Stimulated activated CD4-positive, alpha-beta T cell treated with anti-CD3 and anti-CD28 coated beads, TNF-alpha, amount 100 ng/mL, for 1 hour (primary cell): ENCODE measurements around the gene AP4B1.
"Not testable (repeated sequence)": the region's sequence is repeated elsewhere in the genome, so short reads cannot be mapped to it uniquely, and the experiment has no call there.

ENCODE experiments used
- DNase-seq, 3 donors: peaks; one replicate each; pipeline ENCODE4 v3.0.0-alpha.2; 2020; ENCODE audit warnings: low read depth in 3 of 3, low spot score in 1 of 3

AP4B1 gene

DNA sequence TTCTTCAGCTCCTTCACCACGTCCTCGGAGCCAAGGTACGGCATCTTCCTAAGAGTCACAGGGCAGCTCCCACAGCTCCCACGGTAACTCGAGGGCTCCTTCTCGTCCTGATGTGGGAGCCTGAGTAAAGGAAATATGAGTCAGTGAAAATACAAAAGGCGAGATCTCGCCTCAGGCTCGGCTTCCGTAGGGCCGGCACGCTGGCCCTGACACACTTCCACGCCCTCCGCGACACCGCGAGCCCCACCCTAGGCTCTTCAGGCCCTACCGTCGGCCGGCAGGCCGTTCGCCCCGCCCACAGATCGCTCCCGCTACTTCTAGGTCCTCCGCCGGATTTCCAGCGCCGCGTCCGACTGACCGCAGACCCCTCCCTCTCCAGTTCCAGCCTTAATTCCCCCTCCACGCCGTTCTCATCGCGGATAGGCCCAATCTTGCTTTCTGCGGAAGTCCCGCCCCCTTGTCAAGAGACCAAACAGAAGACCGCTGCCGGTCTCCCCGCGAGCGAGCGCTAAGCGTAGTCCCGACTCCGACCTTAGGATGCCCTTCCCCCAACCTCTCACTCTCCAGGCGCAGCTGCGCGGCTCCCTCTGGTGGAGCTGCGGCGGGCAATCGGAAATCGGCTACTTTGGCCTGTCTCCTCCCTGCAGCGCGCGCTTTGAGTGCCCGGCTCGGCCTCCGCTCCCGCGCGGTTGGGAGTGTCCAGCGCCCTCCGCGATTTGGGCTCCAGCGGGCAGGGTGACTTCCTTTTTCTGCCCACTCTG is at the start of gene AP4B1, which contains the start of gene DCLRE1B:
Gene AP4B1 (minus strand): TSS at position 126 of the 761 bp plus-strand sequence. CDS start 82 bp downstream, at position 44.
Gene DCLRE1B (plus strand): TSS at position 653 of the 761 bp plus-strand sequence. CDS start 261 bp downstream, outside the sequence.
- DNase-seq, result peak; percentile 88 to 93 (median 91)

DNA sequence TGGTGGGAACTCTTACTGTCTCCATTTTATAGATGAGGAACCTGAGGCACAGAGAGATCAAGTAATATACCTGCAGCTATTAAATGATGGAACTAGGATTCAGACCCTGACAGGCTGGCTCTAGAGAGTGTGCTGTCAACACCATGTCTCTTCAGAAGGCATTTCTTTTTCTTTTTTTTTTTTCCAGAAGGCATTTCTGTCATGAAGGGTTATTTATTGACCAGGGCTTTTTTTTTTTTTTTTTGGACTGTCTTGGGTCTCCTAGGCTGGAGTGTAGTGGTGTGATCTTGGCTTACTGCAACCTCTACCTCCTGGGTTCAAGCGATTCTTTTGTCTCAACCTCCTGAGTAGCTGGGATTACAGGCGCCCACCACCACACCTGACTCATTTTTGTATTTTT is 47.1 kb upstream of the AP4B1 start:
- DNase-seq, result no peak

DNA sequence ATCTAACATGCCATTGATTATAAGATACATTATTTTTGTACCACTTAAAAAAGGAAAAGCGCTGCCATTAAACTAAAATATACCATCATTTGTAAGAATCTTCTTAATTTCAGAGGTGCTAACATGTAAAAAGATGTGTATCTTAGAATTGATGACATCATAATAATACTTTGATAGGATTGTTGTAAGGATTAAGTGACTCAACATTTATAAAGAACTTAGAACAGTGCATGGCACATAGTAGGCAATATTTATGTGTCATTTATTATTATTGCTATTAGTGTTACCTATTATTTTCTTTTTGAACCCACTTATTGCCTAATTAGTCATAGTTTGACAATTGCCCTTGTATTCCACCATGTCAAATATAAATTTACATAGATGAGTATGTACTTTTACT is 46.3 kb upstream of the AP4B1 start:
- DNase-seq, result no peak

DNA sequence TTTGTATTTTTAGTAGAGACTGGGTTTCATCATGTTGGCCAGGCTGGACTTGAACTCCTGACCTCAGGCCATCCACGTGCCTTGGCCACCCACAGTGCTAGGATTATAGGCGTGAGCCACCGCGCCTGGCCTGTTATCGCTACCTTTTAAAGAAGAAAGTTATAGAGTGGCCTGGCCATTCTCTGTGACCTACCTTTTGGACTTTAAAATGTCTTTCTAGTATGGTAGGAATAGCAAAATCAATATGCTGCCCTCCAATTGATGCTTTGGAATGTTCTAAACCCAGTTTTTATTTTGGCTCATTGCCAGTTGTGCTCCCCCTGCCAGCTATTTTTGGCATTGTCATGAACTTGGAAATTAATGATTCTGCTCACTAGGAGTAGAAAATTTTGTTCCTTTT is 44.4 kb upstream of the AP4B1 start:
- DNase-seq, result no peak

DNA sequence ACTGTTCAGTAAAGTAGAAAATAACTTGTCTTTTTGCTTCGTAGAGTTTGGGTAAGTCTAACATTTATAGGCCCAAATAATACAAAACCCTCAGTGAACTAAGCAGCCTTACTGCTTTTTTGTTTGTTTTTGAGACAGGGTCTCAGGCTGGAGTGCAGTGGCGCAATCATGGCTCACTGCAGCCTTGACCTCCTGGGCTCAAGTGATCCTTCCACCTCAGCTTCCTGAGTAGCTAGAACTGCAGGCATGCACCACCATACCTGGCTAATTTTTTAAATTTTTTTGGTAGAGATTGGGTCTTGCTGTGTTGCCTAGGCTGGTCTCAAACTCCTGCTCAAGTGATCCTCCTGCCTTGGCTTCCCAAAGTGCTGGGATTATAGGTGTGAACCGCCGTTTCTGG is 43.6 kb upstream of the AP4B1 start:
- not testable (repeated sequence) for DNase-seq

DNA sequence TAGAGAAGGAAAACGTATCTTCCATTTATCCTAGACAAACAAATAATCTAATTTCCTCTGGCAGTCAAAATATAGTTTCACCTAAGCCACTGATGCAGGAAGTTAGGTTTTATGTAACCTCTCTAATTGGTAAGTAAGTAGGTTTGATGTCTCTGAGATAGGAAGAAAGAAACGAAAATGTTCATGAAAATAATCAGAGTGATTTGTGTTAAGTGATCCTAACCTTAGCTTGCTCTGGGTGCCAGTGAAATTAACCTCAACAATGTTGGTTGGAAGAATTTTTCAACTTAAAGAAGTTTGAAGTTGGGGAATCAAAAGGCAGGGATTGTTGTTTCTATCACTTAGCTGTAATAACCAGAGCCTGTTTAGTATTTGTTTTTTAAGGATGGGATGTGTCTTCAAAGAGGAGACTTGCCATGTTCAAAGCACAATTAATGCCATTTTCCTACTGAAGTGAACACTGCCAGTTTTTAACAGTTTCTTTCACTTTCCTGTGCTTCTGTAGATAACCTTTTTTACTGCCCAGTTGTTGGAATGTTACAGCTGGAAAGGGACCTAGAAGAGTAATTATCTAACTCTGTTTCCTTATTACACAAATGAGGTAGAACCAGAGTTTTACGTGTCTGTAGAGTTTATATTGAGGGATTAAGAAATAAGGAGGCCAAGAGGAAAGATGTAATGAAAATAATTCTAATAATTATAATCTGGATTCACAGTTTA is 42.9 kb upstream of the AP4B1 start:
- no peak for DNase-seq

DNA sequence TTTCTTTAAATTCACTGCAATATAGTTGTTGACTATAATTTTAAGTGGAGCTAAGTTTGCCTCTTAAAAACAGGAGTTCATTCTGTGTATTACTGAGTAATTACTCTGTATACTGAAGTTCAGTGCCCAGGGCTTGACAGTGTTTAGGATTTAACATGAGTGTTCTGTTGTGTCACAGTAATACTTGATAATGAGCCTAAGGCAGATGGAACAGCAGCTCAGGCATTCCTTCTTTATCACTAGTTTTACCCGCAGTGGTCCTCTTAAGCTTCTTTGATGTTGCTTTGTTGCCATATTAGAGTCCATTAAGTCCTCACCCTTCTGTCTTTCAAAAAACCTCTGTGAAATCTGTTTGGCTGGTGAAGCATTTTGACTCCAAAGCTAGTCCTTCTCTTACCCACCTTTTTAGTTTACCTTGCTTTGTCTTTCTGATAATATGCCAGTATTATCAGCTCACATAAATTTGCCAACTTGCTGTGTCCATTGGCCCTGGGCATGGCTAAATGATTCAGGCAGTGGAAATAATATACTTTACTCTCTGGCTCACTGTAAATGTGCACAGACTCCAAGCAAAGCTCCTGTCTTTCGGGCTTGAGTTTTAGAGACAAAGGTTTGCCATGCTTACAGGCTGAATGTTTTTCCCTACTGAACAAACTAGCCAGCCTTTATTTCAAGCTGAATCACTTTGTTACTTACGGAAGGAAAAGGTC is 42.2 kb upstream of the AP4B1 start:
- no peak for DNase-seq

DNA sequence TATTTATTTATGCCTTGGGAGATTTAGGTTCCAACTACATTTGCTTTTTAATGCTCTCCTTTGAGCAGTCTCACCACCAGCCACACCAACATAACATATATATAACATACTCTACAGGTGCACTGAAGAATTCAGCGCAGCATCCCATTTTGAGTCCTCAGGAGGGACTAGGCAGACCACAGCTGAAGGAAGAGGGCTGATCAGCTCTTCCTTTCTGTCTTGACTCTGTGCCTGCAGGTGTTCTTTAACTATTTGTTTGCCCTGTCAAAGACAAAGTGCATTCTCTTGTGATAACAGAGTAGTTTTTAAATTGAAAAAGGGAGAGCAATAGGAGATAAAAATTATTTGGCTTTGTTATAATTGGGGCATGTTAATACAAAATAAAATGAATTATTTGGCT is 41.5 kb upstream of the AP4B1 start:
- no peak for DNase-seq

DNA sequence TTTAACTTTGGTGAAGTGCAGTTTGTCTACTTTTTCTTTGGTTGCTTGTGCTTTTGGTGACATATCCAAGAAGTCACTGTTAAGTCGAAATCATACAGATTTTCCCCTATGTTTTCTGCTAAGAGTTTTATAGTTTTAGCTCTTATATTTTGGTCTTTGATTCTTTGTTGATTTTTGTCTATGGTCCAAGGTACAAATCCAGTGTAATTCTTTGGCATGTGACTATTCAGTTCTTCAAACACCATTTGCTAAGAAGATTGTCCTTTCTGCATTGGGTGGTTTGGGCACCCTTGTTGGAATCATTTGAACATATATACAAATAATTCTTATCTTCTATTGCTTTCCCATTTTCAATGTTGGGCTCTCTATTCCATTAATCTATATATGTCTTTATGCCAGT is 40.7 kb upstream of the AP4B1 start:
- no peak for DNase-seq

DNA sequence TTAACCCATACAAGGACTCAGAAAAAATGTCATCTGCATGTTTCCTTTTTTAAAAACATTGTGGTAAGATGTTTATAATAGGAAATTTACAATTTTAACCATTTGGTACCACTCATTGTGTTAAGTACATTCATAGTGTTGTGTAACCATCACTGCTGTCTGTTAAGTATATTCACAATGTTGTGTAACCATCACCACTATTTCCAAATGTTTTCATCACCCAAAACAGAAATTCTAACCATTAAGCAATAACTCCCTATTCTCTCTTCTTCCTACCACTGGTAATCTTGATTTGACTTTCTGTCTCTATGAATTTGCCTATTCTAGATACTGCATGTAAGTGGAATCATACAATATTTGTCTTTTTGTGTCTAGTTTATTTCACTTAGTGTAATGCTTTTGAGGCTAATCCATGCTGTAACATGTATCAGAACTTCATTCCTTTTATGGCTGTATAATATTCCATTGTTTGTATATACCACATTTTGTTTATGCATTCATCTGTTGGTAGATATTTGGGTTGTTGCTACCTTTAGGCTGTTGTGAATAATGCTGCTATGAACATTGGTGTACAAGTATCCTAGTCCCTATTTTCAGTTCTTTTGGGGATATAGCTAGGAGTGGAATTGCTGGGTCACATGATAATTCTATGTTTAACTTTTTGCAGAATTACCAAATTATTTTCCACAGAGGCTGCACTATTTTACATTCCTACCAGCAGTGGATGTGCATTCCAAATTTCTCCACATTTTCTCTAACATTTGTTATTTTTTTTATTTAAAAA is 38.6 kb upstream of the AP4B1 start:
- no peak for DNase-seq

DNA sequence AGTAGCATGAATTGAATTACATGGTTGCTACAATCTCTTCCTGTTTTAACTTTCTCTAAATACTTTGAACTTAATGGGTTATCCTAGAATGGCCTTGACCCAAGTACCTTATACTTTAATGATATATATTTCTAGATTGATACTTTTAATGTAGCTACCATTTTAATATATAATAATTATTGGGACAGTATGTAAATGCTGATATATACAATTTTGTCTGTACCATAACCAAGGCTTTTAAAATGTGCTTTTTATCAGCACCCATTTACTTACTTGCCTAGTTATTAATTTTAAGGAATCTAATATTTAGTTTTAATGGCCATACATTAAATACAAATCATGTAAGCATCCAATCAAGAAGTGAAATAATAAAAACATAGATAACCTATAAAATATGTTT is 37.9 kb upstream of the AP4B1 start:
- no peak for DNase-seq

DNA sequence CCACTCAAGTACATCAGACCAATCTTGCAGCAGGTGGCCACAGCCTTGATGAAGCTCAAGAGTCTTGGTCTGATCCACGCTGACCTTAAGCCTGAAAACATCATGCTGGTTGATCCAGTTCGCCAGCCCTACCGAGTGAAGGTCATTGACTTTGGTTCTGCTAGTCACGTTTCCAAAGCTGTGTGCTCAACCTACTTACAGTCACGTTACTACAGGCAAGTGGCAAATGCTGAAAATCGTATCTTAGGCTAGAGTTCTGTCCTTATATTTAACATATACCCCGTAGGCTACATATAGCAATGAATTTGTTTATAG is 36.6 kb upstream of the AP4B1 start:
- DNase-seq, result no peak

DNA sequence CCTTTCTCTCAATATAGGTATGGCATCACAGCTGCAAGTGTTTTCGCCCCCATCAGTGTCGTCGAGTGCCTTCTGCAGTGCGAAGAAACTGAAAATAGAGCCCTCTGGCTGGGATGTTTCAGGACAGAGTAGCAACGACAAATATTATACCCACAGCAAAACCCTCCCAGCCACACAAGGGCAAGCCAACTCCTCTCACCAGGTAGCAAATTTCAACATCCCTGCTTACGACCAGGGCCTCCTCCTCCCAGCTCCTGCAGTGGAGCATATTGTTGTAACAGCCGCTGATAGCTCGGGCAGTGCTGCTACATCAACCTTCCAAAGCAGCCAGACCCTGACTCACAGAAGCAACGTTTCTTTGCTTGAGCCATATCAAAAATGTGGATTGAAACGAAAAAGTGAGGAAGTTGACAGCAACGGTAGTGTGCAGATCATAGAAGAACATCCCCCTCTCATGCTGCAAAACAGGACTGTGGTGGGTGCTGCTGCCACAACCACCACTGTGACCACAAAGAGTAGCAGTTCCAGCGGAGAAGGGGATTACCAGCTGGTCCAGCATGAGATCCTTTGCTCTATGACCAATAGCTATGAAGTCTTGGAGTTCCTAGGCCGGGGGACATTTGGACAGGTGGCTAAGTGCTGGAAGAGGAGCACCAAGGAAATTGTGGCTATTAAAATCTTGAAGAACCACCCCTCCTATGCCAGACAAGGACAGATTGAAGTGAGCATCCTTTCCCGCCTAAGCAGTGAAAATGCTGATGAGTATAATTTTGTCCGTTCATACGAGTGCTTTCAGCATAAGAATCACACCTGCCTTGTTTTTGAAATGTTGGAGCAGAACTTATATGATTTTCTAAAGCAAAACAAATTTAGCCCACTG is 36.0 kb upstream of the AP4B1 start:
- DNase-seq, result no peak

DNA sequence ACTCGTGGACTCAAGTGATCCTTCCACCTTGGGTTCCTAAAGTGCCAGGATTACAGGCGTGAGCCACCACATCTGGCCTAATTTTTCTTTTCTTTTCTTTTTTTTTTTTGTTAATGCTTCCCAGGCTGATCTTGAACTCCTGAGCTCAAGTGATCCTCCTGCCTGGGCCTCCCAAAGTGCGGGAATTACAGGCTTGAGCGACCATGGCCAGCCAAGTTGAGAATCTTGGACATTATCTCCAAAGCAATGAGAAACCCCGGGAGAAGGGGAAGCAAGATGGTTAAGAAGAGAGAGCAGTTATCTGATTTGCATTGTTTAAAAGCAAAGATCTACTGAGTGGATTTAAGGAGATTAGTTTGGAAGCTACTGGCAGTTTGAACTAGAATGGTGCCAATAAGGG is 33.6 kb upstream of the AP4B1 start:
- DNase-seq, result no peak

DNA sequence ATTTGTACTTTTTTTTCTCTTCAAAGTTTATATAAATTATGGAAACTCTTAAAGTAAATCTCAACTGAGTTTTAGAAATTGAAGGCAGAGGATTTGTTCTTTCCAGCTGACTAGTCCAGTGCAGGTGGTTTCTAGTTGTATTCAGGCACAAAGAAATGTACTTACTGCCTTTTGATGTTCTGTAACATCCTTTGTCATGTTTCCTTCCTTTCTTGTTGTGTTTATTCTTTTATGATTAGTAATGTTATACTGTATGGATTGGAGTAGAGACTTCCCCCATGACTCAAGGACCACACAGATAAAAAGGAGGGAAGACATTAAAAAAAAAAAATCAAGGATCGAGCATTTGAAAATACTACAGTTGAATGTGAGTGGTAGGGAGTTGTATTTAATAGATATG is 32.5 kb upstream of the AP4B1 start:
- no peak for DNase-seq

DNA sequence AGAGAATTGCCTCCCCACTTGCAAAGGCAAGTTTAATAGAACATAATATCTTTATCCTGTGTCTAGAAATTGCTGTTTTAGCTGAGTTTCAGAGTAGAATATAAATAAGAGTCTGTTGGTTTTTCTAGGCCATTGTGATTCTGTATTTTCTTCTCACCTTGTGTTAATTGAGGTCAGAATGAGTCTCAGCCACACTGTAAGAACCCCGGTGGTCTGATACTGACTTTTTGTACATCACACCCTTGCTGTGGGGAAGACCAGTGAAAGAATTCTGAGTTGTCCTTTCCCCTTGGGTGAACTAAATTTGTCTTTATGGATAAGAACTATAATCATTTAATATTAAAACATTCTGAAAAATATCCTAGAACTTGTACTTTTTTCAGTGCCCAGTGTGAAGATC is 31.4 kb upstream of the AP4B1 start:
- DNase-seq, result no peak

DNA sequence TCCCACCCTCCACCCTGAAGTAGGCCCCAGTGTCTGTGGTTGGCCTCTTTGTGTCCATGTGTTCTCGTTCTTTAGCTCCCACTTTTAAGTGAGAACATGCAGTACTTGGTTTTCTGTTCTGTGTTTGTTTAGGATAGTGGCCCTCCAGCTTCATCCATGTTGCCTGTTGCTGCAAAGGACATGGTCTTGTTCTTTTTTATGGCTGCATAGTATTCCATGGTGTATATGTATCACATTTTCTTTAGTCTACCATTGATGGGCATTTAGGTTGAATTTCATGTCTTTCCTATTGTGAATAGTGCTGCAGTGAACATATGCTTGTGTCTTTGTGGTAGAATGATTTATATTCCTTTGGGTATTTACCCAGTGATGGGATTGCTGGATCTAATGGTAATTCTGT is 30.6 kb upstream of the AP4B1 start:
- no peak for DNase-seq

DNA sequence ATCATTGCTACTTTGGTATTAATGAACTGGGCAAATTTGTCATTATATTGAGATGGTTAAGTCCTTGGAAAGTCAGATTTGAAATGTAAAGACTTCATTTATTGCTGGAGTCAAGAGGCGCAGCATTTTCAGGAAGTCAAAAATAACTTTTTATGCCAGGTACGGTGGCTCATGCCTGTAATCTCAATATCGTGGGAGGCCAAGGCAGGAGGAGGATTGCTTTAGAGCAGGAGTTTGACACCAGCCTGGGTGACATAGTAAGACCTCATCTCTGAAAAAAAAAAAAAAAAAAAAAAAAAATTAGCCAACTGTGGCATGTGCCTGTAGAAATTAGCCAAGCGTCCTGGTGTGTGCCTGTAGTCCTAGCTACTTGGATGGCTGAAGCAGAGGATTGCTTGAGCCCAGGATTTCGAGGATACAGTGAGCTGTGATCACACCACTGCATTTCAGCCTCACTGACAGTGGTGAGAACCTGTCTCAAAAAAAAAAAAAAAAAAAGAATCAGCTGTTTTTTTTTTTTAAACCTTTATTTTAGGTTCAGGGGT is 30.0 kb upstream of the AP4B1 start:
- DNase-seq, result no peak

DNA sequence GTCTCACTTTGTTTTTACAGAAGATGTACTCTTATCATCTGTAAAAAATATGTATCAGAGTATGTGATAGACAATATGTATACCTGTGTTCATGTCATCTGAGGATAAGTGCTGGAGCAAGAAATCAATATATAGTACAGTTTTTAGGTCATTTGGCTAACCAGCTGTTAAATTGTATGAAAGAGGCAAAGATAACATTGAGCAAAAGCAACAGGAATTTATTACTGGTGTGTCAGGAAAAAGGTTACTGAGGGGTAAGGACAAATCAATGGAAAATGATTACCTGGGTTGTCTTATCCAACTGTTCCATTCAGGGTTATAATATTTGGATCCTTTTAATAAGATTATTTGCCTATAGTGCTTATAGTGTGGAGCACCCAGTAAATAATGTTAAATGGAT is 29.4 kb upstream of the AP4B1 start:
- DNase-seq, result no peak

DNA sequence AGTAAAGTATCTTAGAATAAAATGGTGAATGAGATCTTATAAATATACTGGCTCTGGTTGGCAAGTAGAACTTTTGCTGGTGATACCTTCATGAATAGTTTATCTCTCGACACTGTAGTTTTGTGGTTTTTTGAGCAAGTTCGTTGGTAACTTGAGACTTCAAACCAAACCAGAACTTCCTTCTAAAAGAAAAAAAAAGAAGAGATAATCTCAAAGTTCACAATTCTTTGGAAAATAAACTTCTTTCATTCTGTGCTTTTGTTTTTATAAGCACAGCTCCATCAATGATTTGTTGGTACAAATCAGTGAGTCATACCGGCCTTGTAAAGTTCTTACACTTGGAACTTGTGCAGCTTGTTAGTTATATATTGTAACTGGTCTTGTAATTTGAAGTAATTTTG is 26.9 kb upstream of the AP4B1 start:
- DNase-seq, result no peak
